Esophagus muscularis mucosa (tissue), 4 donors: ENCODE measurements around the gene GMDS. TPM values are rescaled to one million over a fixed set of nuclear protein-coding genes. Genes with fewer than 3 reads are reported as not detected.

Experiments used
- DNase-seq: peaks from one replicate; pipeline ENCODE4 v3.0.0-alpha.2; 2017; ENCODE audit errors: extremely low spot score
- H3K27ac ChIP-seq, 4 donors: fragments of 200-600 bp; sonication (generic); replicated peaks in 1 of 4; 1 replicate in 3 of 4; 2 replicates in 1 of 4; pipeline ENCODE4 v1.5.1; 2016 to 2019; ENCODE audit warnings: mild to moderate bottlenecking in 1 of 4
- H3K27me3 ChIP-seq, 4 donors: fragments of 200-600 bp; sonication (generic); one replicate each; pipeline versions ENCODE4 v1.5.1 to v1.6.0; 2016 to 2019
- H3K36me3 ChIP-seq, 4 donors: fragments of 200-600 bp; sonication (generic); one replicate each; pipeline ENCODE4 v1.5.1; 2016 to 2019
- H3K4me1 ChIP-seq, 4 donors: fragments of 200-600 bp; sonication (generic); one replicate each; pipeline ENCODE4 v1.5.1; 2016 to 2019
- H3K4me3 ChIP-seq, 4 donors: fragments of 200-600 bp; sonication (generic); 1 replicate in 2 of 4; 2 replicates in 2 of 4; pipeline ENCODE4 v1.5.1; 2016 to 2019; ENCODE audit warnings: mild to moderate bottlenecking in 4 of 4, moderate library complexity in 1 of 4
- H3K9me3 ChIP-seq, 4 donors: fragments of 200-600 bp; sonication (generic); 1 replicate in 3 of 4; 2 replicates in 1 of 4; pipeline ENCODE4 v1.5.1; 2016 to 2019
- EP300 ChIP-seq: sonication (generic); formaldehyde crosslinking; IDR thresholded peaks from one replicate; pipeline ENCODE4 v1.6.1; 2017; ENCODE audit warnings: antibody characterized with exemption
- POLR2A ChIP-seq: fragments of 450-650 bp; IDR thresholded peaks from one replicate; pipeline ENCODE4 v1.6.1; 2017; ENCODE audit warnings: antibody characterized with exemption, moderate library complexity, mild to moderate bottlenecking, low read depth
- POLR2AphosphoS5 ChIP-seq, 2 donors: sonication (generic); formaldehyde crosslinking; IDR thresholded peaks; one replicate each; pipeline ENCODE4 v1.6.1; 2017; ENCODE audit warnings: antibody characterized with exemption in 2 of 2
- WGBS: methylation state at CpG from one replicate; pipeline ENCODE4 v1.1.5; 2018; 5-methylcytosine and 5-hydroxymethylcytosine counted together
- intact Hi-C: fragments of 100-400 bp; cut with DNase I; formaldehyde crosslinking; loops from one replicate; pipeline ENCODE4 v1.15.1; 2023
- total RNA-seq, 4 donors: library from RNA; depleted of rRNA; stranded (reverse); fragments of >200 nt; gene quantifications; one replicate each; pipeline versions ENCODE4 v1.1.0 to v1.2.1, GENCODE V29; 2016
- TF ChIP-seq, protein P1 (sequence below), 3 experiments: fragments of 200-600 bp in 2 of 3; fragments of 450-650 bp in 1 of 3; sonication (generic) in 2 of 3; IDR thresholded peaks; one replicate each; pipeline ENCODE4 v1.5.1; 2017 to 2019; ENCODE audit warnings: antibody characterized with exemption in 3 of 3, mild to moderate bottlenecking in 2 of 3, moderate library complexity in 1 of 3

Gene GMDS
- total RNA-seq, 4 donors from 2014 or later, result 3.6 to 14.1 (median 6.0) TPM

DNA sequence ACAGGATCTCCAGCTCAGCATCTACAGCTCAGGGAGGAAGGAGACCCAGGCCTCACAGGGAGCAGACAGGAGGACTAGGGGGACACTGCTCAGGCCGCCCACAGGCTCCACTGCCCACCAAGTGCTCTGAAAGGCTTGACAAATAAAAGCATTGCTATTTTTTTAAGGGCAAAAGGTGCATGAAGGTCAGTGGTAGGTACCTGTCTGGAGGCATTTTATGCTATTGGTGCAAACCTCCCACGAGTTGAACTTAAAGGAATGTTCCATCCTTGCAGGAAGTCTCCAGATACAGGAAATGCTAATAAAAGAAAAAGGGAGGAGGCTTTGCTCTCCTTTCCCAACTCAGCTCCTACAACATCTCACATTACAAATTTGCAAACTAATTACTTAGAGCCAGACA, 407.6 kb downstream of the GMDS start:
- no peaks in the 10 kb centered on the region for H3K9me3 ChIP-seq
- no peak overlapping the region for H3K4me3 ChIP-seq
- TF ChIP-seq, protein P1, sequence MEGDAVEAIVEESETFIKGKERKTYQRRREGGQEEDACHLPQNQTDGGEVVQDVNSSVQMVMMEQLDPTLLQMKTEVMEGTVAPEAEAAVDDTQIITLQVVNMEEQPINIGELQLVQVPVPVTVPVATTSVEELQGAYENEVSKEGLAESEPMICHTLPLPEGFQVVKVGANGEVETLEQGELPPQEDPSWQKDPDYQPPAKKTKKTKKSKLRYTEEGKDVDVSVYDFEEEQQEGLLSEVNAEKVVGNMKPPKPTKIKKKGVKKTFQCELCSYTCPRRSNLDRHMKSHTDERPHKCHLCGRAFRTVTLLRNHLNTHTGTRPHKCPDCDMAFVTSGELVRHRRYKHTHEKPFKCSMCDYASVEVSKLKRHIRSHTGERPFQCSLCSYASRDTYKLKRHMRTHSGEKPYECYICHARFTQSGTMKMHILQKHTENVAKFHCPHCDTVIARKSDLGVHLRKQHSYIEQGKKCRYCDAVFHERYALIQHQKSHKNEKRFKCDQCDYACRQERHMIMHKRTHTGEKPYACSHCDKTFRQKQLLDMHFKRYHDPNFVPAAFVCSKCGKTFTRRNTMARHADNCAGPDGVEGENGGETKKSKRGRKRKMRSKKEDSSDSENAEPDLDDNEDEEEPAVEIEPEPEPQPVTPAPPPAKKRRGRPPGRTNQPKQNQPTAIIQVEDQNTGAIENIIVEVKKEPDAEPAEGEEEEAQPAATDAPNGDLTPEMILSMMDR (IDR thresholded peaks at IDR 0.05), result no peak
- TF ChIP-seq EP300 (no peak), POLR2A (no peak), POLR2AphosphoS5 (IDR thresholded peaks at IDR 0.05) (no peak)
- intact Hi-C loops, result no loop called here
- no peaks in the 10 kb centered on the region for H3K36me3 ChIP-seq
- H3K4me1 ChIP-seq, result peaks cover 0 to 30% (median 26%) of the 10 kb centered on the region in 4 donors
- 57% methylated on average over 2 of the region's 2 CpGs for WGBS
- DNase-seq, result no peak
- no peaks in the 10 kb centered on the region for H3K27me3 ChIP-seq
- H3K27ac ChIP-seq, result no peak overlapping the region

DNA sequence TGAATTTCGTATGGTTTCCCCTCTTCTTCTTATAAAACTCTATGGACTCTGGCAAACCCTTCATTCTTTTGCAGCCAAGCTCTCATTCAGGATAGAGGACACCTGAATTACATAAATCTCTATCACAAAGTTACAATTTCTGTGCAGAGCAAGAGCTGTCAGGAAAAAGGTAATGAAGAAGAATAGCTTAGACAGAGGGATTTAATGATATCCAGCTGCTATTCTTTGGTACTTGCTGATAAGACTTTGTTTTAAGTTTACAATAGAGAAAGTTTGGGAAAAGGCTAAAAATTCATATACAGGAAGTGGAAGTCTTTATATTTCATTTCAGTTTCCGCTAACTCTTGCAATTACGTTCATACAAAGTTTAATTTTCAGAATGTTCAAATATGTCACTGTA, 408.7 kb downstream of the GMDS start:
- H3K4me1 ChIP-seq, result peaks cover 5 to 38% (median 31%) of the 10 kb centered on the region in 4 donors
- H3K36me3 ChIP-seq, result no peaks in the 10 kb centered on the region
- no peak for DNase-seq
- TF ChIP-seq POLR2AphosphoS5 (IDR thresholded peaks at IDR 0.05) (no peak), POLR2A (no peak), EP300 (no peak)
- TF ChIP-seq, protein P1 (IDR thresholded peaks at IDR 0.05), result no peak
- no peak overlapping the region for H3K27ac ChIP-seq
- WGBS, result 95% methylated on average over 3 of the region's 3 CpGs
- H3K9me3 ChIP-seq, result no peaks in the 10 kb centered on the region
- H3K27me3 ChIP-seq, result no peaks in the 10 kb centered on the region
- H3K4me3 ChIP-seq, result no peak overlapping the region
- intact Hi-C loops, result no loop called here

DNA sequence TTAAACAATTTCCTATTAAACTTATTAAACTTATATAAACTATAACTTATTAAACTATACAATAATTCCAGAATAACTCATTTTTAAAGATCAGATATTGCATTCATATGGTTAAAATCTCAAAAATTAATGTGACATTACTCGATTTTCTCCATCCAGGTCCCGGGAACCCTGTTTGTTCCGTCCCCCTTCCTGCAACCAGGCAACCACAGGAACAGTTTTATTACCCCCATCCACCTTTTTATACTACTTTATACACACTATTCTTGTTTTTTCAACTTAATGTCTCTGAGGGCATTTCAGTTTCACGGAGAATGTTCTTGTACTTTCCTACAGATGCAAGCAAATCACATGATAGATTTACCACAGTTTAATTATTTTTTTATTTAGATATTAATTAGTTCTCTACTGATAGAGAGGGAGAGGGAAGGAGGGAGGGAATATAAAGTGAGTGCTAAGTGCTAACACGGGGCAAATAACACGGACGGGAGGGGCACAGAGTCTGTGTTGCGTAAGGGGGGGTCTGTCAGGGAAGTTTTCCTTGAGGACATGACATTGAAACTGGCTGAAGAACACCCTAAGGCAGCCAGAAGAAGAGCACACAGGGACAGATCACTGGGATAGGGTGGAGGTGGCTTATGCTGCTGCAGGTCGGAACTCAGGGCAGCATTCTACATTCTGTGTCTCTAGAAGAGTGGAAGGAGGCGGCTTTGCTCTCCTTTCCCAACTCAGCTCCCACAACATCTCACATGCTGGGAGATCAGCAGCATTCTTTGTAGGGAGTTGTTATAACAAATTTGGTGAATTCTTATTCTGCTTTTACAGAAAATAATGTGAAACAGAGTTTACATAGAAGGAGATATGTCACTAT, 410.5 kb downstream of the GMDS start:
- DNase-seq, result no peak
- no peaks in the 10 kb centered on the region for H3K27me3 ChIP-seq
- TF ChIP-seq, protein P1 (IDR thresholded peaks at IDR 0.05), result no peak
- TF ChIP-seq POLR2AphosphoS5 (IDR thresholded peaks at IDR 0.05), result no peak
- TF ChIP-seq EP300, result no peak
- TF ChIP-seq POLR2A, result no peak
- H3K9me3 ChIP-seq, result no peaks in the 10 kb centered on the region
- 96% methylated on average over 10 of the region's 10 CpGs for WGBS
- H3K27ac ChIP-seq, result no peak overlapping the region
- peaks cover 5 to 38% (median 31%) of the 10 kb centered on the region in 4 donors for H3K4me1 ChIP-seq
- H3K4me3 ChIP-seq, result no peak overlapping the region
- intact Hi-C loops, result no loop called here
- no peaks in the 10 kb centered on the region for H3K36me3 ChIP-seq

DNA sequence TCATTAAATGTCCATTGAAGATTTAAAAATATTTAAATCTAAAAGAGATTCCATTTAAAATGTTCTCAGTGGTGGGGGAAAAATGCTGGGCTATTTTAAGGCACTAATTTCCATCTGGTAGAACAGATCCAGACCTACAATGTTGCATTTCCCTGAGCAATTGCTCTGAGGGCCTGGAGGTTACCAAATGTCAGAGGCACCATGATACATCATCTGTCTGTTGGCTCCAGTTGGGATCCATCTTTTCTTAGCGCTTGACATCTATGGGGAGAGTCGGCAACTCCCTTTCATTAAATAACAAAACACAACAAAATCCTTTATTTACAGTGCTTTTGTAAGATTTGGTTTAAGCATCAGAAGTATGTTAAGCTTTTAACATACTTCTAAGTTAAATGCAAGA, 411.2 kb downstream of the GMDS start:
- 88% methylated on average over 2 of the region's 2 CpGs for WGBS
- H3K9me3 ChIP-seq, result no peaks in the 10 kb centered on the region
- intact Hi-C loops, result no loop called here
- no peak overlapping the region for H3K4me3 ChIP-seq
- no peak overlapping the region for H3K27ac ChIP-seq
- TF ChIP-seq, protein P1 (IDR thresholded peaks at IDR 0.05), result no peak
- TF ChIP-seq POLR2AphosphoS5 (IDR thresholded peaks at IDR 0.05) (no peak), POLR2A (no peak), EP300 (no peak)
- peaks cover 5 to 33% (median 30%) of the 10 kb centered on the region in 4 donors for H3K4me1 ChIP-seq
- DNase-seq, result no peak
- no peaks in the 10 kb centered on the region for H3K36me3 ChIP-seq
- no peaks in the 10 kb centered on the region for H3K27me3 ChIP-seq
